Breast epithelium (tissue), 3 donors: Measurements from ENCODE around the gene IFNA5.

Experiments used
- POLR2AphosphoS5 ChIP-seq, 3 donors: sonication (generic); formaldehyde crosslinking; IDR thresholded peaks; one replicate each; pipeline ENCODE4 v1.6.1; 2017; ENCODE audit warnings: antibody characterized with exemption in 3 of 3
- TF ChIP-seq, protein P1 (sequence below), 3 donors: fragments of 450-650 bp; IDR thresholded peaks; one replicate each; pipeline ENCODE4 v1.5.1; 2016 to 2017; ENCODE audit warnings: antibody characterized with exemption in 3 of 3, mild to moderate bottlenecking in 3 of 3, moderate library complexity in 3 of 3

DNA sequence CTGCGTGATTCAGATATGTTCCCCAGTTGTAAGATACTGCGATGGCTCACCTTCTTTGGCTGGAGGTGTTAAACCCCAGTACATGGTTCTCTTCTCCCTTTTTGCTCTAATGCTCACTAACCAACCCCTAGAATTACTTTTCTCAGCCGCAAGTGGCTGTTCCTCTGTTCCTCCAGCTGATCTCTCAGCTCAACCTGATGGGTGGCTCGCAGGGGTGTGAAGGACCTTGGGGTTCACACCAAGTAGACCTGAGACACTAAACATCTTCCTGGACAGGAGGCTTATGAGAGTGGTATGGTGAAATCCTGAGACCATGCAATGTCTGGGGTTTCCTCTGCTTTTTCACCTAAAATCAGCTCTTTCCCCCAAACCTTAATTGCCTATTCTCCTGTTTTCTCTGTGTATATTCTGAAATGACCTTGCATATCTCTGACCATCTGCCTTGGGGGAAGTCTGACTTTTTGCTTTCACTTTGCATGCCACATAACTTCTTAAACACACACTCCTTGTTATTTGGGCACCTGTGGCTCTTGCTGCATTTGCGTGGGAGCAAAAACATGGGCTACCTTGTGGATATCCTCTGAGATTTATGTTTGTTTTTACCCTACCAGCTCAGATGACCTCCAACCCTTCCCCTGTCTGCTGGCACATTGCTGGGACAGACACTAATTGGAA lies 49.4 kb downstream of the IFNA5 start:
- TF ChIP-seq, protein P1, sequence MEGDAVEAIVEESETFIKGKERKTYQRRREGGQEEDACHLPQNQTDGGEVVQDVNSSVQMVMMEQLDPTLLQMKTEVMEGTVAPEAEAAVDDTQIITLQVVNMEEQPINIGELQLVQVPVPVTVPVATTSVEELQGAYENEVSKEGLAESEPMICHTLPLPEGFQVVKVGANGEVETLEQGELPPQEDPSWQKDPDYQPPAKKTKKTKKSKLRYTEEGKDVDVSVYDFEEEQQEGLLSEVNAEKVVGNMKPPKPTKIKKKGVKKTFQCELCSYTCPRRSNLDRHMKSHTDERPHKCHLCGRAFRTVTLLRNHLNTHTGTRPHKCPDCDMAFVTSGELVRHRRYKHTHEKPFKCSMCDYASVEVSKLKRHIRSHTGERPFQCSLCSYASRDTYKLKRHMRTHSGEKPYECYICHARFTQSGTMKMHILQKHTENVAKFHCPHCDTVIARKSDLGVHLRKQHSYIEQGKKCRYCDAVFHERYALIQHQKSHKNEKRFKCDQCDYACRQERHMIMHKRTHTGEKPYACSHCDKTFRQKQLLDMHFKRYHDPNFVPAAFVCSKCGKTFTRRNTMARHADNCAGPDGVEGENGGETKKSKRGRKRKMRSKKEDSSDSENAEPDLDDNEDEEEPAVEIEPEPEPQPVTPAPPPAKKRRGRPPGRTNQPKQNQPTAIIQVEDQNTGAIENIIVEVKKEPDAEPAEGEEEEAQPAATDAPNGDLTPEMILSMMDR (IDR thresholded peaks at IDR 0.05): no peak
- TF ChIP-seq POLR2AphosphoS5 (IDR thresholded peaks at IDR 0.05): no peak
